HG03108 (cell line): ENCODE data around the gene UMAD1.
"Not testable (repeated sequence)": the region's sequence is repeated elsewhere in the genome, so short reads cannot be mapped to it uniquely, and the experiment has no call there.

Experiments
- ATAC-seq: cut with Tn5 transposase; IDR thresholded peaks from one replicate; pipeline ENCODE4 v1.9.1; 2021; ENCODE audit warnings: moderate library complexity; ENCODE audit not compliant: unreplicated experiment

The UMAD1 gene

DNA sequence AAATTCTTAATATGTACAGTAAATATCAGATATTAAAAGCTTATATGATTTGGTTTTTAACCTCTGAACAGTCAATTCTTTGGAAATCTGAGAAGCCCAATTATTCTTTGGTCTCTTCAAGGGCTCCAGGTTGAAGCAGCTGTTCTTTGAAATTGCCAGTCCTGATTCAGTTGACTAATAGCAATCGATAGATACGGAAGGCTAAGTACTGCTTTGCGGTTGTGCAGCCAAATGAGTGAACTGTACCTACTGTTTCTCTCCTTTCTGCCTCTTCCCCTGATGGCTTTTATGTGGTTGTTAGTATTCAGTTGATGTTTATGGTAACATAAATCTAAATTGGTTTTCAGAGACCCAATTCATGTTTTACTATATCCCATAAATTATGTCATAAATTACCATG is 181.0 kb downstream of the UMAD1 start:
- no peak for ATAC-seq

DNA sequence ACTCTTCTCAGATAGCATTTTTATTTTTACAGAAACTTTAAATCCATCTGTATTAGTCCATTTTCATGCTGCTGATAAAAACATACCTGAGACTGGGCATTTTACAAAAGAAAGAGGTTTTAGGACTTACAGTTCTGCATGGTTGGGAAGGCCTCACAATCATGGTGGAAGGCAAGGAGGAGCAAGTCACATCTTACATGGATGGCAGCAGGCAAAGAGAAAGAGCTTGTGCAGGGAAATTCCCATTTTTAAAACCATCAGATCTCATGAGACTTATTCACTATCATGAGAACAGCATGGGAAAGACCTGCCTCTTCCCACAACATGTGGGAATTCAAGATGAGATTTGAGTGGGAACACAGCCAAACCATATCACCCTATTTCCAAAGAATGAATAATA is 184.7 kb downstream of the UMAD1 start:
- ATAC-seq = not testable (repeated sequence)

DNA sequence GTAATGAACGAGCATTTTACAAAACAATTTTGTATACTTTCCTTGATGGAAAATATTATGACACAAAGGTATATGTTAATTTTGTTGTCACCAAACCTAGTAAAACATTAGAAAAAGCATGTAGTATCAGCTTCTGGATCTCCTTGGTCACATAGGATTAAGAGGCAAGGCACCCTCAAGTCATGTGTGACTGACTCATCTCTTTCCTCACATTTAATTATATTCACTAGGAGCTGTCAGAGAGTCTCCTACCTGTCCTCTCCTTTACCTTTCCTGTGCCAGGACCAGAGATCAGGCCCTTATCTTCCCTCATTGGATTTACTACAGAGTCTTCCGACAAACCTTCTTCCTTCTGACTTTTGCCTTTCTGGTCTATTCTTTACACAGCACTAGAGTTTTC is 189.1 kb downstream of the UMAD1 start:
- ATAC-seq = no peak

DNA sequence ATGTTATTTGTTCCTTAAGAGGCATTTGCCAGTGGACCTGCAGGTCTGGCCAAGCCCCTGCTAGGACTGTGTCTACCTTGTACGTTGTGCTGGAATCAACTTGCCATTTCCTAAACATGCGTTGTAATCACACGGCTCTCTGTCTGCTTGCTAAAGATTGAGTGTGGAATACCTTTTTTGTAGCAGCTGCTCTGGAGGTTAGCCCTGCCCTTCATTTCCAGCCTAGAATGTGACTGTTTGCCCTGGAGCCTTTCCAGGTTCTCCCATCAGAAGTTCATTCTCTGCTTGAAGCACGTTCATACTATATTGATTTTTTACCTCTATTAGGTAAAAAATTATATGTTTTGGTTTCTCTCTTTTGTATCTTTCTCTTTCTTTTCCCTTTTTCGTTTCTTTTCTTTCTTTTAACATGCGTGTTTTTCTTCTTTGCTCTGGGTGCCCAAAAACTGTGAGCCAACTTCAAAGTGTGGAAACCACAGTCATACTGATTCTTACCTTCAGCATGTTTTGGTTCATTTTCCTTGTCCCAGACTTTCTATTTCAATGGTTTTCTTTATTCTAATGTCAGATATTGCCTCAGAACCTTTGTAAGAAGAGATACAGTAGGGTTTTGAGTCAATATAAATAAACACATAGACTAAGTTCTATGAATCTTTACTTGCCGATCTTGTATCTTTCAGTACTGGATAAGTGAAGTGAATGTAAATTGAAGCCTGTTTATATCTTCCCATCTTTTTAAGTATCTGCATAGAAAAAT is 189.7 kb downstream of the UMAD1 start:
- ATAC-seq = no peak

DNA sequence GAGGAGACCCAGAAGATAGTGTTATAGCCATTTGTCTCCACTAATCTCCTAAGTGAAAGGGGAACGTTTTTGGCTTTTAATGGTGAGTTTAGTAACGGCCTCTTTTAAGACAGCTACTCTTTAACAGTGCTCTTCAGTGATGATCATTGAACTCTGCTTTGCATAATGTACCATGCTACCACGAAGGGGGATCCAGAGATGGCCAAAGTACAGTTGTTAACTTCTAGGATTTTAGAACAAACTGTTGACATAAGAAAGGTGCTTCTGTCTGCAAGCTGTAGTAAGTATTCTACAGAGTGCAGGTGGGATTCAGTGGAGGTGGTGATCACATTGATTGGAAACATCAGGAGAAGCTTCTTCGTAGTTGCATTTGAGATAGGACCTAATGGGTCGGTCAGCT is 192.0 kb downstream of the UMAD1 start:
- no peak for ATAC-seq

DNA sequence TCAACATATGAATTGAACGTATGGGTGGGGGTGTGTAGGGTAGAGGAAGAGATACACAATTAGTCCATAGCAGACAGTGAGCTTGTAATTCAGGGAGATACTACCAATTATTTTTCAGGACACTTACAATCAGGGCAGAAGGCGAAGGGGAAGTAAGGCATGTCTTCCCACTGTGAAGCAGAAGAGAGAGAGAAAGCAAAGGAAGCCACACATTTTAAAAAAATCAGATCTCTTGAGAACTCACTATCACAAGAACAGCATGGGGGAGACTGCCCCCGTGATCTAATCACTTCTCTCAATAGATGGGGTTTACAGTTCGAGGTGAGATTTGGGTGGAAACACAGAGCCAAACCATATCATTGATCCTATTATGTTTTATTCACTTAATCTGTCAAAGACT is 194.2 kb downstream of the UMAD1 start:
- no peak for ATAC-seq

DNA sequence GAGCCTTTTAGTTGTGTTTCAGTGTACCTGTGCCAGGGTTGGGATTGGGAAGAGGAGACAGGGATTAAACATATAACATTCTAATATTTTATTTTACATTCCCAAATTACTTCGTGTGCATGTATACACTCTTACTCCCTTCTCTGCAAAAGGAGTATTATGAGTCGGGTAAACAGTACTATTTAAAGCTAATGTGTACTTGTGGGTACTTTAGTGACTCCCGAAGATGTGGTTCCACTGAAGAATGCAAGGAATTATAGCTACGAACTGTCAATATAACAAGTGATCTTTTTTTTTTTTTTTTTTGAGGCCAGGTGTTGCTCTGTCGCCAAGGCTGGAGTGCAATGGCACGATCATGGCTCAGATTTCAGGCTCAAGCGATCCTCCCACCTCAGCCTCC is 200.5 kb downstream of the UMAD1 start:
- ATAC-seq = no peak

DNA sequence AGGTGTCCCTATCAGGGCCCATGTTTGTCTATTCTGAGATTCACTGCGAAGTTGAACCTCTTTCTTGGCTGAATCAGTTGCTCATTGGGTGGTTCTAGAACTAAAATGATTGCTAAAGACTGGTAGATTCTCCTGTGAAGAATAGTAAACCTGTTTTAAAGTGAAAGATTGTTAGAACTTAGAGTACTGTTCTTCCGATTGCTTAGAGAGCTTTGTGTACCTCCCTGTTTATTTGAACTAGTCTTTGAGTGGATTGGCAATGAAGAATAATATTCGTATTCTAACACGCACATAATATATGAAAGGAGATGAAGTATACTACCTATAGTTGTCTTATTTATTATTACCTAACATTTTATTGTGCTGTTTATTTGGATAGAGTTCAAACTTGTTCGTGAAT is 202.7 kb downstream of the UMAD1 start:
- ATAC-seq = no peak

DNA sequence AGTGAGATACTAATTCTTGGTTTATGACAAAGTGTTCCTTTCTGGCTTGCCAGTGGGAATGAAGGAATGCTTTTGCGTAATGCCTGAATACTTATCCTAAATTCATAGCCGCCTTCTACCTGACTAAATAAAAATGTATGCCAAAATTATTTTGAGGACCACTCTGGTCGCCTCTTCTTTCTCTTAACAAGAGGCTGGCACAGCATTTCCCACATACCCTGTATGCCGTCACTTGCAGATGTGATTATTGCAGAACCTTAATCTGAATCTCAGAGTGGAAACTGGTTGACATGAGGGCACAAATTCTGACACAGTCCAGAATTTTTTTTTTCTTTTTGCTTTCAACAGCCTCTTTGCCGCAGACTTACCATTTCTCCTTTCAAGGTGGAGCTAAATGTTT is 203.4 kb downstream of the UMAD1 start:
- no peak for ATAC-seq

DNA sequence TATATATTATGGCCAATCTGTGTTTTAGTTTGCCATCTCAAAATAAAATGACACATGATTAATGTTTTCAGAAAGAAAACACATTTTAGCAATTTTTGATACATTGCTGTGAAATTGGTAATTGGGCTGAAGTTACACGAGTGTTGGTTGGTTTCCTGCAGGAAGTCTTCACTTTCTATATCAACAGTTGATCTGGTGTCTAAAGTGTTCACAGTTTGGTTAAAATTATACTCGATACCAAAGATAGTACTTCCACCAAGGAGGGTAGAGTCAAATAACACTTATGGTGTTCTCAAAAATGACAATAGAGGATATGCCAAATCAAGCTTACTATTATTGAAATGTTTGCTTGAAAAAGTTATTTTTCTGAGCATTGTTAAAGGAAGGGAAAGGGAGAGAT is 207.7 kb downstream of the UMAD1 start:
- ATAC-seq = peak; percentile 91

DNA sequence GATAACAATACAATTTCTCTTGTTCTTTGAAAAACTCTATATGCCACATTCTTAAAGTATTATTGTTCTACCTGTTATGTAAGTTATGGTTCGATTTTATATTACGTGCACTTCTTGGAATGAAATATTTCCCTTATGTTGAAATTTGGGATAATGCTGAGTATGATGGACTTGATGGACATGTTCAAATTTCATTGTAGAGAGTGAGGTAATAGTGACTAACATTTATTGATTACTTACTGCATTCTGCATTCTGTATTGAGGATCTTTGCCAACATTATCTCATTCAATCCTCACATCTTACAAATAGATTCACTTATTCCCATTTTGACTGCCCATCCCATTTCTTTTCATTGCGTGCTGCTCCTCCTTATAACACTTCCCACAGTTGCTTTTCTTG is 208.3 kb downstream of the UMAD1 start:
- no peak for ATAC-seq

DNA sequence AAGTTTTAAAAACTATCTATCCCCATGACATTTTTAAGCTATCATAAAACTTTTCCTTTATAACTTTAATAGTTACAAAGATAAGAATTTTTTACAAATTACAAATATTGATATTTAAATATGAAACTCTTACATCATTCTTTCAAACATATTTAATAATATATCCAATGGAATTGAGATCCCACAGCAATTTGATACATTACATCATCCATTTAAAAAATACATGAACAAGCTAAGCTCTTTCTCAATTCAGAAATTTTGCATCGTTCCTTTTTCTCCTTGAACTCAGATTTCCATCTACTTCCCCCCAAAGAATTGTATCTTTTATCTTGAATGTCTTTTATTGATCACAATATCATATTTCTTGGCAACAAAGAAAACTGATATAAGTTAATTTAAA is 209.6 kb downstream of the UMAD1 start:
- no peak for ATAC-seq

DNA sequence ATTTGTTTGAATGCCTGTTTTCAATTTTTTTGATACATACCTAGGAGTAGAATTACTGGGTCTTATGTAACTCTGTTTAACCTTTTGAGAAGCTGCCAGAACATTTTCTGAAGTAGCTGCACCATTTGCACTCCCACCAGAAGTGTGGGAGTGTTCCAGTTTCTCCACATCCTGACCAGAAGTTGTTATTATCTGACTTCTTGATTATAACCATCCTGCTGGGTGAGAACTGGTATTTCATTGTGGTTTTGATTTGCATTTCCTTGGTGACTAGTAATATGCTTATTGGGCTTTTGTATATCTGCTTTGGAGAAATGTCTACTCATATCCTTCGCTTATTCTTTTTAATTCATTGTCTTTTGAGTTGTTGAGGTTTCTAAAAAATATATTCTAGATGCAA is 210.8 kb downstream of the UMAD1 start:
- ATAC-seq = no peak

DNA sequence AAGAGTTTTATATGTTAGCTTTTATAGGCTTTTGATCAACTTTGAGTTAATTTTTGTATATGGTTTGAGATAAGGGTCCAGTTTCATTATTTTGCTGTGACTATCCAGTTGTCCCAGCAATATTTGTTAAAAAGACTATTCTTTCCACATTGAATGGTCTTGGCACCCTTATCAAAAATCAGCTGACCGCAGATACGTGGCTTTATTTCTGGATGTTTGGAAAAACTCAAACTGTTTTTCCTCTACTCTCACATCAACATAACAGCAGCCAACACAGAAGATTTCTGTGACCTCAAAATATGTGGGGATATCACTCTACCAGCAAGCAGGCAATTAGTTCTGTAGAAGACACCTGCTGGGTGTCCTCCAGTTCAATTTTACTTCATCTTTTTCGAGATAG is 211.4 kb downstream of the UMAD1 start:
- ATAC-seq = no peak

DNA sequence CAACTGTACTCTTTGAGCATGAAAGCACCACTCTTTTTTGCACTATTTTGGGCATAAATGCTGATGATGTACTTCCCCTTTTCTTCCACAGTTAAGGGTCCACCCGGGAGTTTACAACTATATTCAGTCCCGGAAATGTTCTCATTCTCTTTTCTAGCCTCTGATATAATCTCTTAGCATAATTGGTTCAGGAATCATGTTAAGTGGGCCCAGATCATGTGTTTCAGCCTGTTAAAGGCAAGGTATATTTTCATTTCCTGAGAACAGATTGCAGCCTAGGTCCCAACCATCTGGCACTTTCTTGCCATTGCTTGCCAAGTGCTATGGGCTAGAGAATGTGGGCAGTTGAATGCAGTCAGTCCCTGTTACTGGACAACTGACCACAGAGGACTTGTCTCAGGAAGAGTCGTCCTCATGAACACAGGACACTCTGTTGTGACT is 216.6 kb downstream of the UMAD1 start:
- ATAC-seq = no peak

DNA sequence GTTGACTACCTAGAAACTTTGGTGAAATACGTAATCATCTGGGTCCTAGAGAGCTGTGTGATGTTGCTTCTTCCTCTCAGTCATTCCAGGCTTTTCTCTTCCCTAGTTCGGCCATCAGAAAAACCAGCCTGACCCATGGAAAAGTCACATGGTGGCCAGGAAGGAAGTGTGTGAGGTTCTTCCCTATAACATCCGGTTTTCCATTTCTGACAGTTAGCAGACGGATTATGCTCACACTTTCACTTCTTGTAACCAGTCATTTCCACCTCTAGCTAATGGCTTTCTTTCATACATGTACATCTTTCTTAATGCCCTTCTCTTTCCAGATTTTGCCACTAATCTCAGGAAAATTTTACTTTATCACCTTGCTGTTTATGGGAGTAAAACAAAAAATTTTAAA is 218.0 kb downstream of the UMAD1 start:
- ATAC-seq = no peak

DNA sequence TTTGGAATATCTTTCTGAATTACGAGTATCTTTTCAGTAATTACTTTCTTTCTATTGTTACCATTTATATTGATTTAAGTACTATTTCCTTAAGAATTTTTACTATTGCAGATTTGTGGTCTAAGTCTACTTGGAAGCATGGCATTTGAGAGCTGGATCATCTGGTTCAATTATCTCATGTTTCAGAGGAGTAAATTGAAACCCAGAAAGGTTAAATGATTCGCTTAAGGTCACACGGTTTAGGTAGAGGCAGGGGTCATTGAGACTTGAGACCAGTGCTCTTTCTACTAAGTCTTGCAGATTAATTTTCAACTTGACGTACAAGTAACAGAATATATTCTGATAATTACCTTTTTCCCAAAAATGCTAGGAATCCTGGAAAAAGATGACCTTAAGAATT is 218.9 kb downstream of the UMAD1 start:
- no peak for ATAC-seq

DNA sequence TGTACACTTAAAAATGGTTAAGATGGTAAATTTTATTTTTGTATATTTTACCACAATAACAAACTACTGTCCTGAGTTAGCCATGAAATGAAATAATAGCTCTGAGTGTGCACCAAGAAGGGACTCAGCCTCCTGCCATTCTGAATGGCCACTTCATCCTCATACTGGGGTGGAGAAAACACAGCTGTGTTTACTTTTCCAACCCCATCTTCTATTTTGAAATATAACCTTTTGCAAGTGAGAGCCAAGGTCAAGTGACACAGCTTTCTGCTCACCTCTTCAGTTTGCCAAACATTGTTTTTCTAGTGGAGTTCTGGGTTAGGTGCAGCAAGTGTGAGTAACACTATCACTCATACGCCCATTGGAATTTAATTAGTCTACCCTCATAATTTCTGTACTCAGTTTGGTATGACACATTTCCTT is 220.7 kb downstream of the UMAD1 start:
- ATAC-seq = no peak

DNA sequence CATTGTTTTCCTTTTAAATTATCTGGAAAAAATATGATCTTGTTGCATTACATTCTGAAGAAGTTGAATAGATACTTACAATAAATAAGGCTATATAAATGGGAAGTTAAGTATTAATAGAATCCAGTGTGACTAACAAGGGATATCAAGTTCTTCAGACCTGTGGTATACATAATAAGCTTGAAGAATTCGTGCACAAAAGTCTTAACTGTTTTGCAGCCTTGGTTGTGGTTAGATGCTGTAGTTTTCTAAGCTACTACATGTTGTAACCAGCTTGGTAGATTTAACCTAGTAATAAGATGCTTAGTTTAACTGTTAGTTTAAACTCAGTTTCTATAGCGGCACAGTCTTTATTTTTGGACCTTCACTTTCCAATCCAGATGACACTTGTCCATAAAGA is 221.8 kb downstream of the UMAD1 start:
- ATAC-seq = no peak

DNA sequence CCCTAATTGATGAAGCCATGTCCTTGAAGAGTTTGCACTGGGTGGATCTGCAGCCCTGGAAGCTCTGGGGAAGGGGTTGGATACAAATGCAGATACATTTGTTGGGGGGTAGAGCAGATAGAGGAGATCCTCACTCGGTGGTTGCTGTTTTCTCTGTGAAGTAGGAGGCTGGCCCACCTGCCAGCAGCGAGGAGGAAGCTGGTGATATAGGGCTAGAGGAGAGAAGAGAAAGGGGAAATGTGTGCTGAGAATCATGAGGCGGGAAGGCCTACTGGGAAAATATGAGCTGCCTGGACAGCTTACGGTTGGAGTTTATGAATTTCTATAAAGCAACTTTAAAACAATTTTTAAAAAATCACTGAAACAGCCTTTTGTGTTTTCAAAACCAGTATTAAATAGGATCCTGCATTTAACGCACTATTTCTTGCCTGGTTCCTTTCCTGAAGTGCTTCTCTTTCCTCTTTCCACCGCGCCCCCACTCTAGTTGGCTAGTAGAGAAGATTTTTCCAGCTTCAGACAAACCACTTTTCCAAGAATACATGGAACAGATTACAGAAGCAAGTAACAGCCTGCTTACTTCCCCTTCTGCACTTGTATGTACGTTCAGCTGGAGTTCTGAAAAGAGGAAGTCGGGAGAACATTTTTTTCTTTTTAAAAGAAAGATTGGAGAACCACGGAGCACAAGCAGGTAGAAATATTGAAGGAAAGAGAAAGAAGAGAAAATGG is 227.5 kb downstream of the UMAD1 start:
- no peak for ATAC-seq

DNA sequence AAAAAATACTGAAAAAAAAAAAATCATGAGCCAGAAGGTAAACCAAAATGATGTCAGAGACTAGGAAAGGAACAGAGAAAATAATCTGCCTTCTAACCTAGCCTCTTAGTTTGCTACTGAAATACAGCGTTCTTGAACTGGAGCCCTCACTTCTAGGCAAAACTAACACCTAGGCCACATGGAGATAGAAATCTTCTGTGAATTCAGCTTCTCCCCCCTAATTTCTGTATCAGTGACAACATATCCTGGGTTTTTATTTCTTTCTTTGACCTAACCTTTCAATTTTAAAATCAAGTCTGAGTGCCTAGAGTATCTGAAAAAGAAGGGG is 228.0 kb downstream of the UMAD1 start:
- ATAC-seq = no peak

DNA sequence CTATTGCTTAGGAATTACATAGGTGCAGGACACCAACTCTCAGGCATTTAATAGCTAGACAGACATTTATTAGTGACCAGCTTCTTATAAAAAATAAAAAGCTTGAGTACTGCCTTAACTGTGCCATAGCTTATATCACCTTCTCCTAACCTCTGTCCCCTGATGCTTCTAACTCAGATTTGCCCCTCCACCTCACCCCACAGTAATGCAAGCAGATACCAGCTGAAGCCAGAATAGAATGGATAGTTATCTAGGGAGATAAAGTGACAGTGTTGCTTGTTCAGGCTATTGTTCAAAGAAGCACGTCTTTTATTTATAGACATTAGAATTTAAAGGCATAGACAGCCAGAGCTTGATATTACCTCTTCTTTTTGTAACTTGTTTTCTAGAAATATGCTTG is 228.5 kb downstream of the UMAD1 start:
- ATAC-seq = no peak

DNA sequence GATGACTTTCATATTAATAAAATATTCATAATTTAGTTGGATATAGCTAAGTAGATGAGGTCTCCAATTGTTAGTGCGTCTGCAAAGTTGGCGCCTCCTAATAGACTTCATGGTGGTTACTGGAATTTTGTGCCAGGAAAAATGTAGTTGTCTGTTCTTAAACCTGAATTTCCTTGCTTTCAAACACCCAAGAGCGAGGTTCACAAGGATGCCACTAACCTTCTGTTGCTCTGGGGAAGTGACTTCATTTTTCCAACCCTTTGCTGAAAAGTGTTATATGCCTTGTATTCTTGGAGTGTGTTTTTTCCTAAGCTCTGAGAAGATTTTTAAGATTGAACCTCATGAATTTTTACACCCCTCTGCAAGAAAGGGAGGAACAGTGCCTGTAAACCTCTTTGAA is 229.1 kb downstream of the UMAD1 start:
- ATAC-seq = no peak
